Neural progenitor cell (in vitro differentiated cells): ENCODE measurements around the gene EFCAB11. TPM values are rescaled to one million over a fixed set of nuclear protein-coding genes. Genes with fewer than 3 reads are reported as not detected.

Source experiments
- DNase-seq: peaks from one replicate; pipeline ENCODE4 v3.0.0-alpha.2; 2016; ENCODE audit warnings: low spot score
- H2AFZ ChIP-seq: fragments of 200-600 bp; sonication (generic); replicated peaks from 2 replicates; pipeline ENCODE4 v1.6.1; 2016; ENCODE audit warnings: antibody characterized with exemption
- H3F3A ChIP-seq: fragments of 200-600 bp; sonication (generic); 2 replicates; pipeline ENCODE4 v1.6.1; 2016; ENCODE audit warnings: antibody characterized with exemption, low read depth
- H3K27ac ChIP-seq: fragments of 200-600 bp; sonication (generic); 2 replicates; pipeline ENCODE4 v1.5.1; 2016; ENCODE audit warnings: mild to moderate bottlenecking
- H3K27me3 ChIP-seq: fragments of 200-600 bp; sonication (generic); 2 replicates; pipeline ENCODE4 v1.6.1; 2016; ENCODE audit warnings: mild to moderate bottlenecking, moderate library complexity
- H3K36me3 ChIP-seq: fragments of 200-600 bp; sonication (generic); 2 replicates; pipeline ENCODE4 v1.5.1; 2016
- H3K4me1 ChIP-seq: fragments of 200-600 bp; sonication (generic); 2 replicates; pipeline ENCODE4 v1.6.1; 2016; ENCODE audit warnings: mixed run types
- H3K4me2 ChIP-seq: fragments of 200-600 bp; sonication (generic); 2 replicates; pipeline ENCODE4 v1.6.1; 2016
- H3K4me3 ChIP-seq: fragments of 200-600 bp; sonication (generic); 2 replicates; pipeline ENCODE4 v1.5.1; 2016
- H3K79me2 ChIP-seq: fragments of 200-600 bp; sonication (generic); 2 replicates; pipeline ENCODE4 v1.6.1; 2016; ENCODE audit warnings: low read depth
- H3K9ac ChIP-seq: fragments of 200-600 bp; sonication (generic); 2 replicates; pipeline ENCODE4 v1.6.1; 2016
- H3K9me3 ChIP-seq: fragments of 200-600 bp; sonication (generic); 2 replicates; pipeline ENCODE4 v1.5.1; 2016; ENCODE audit warnings: low read depth
- H4K20me1 ChIP-seq: fragments of 200-600 bp; sonication (generic); 2 replicates; pipeline ENCODE4 v1.6.1; 2016; ENCODE audit warnings: low read depth
- H3K27ac Mint-ChIP-seq: 3 replicates; pipeline ENCODE4 v1.8.0; 2021; ENCODE audit warnings: mixed read lengths
- H3K27me3 Mint-ChIP-seq: 2 replicates; pipeline ENCODE4 v1.8.0; 2022; ENCODE audit warnings: low read depth, mild to moderate bottlenecking, inconsistent platforms, moderate library complexity, mixed read lengths; ENCODE audit not compliant: insufficient read depth
- H3K36me3 Mint-ChIP-seq: 3 replicates; pipeline ENCODE4 v1.8.0; 2021; ENCODE audit warnings: mixed read lengths
- H3K4me1 Mint-ChIP-seq: 3 replicates; pipeline ENCODE4 v1.8.0; 2021; ENCODE audit warnings: mixed read lengths
- H3K4me3 Mint-ChIP-seq: 3 replicates; pipeline ENCODE4 v1.8.0; 2021; ENCODE audit warnings: mild to moderate bottlenecking, moderate library complexity, mixed read lengths
- H3K9me3 Mint-ChIP-seq: 3 replicates; pipeline ENCODE4 v1.8.0; 2020; ENCODE audit warnings: mixed read lengths
- CTCF ChIP-seq: fragments of 200-600 bp; sonication (generic); IDR thresholded peaks from 2 replicates; pipeline ENCODE4 v1.5.1; 2017; ENCODE audit warnings: antibody characterized with exemption, mild to moderate bottlenecking
- EZH2 ChIP-seq: fragments of 200-600 bp; sonication (generic); IDR thresholded peaks from 2 replicates; pipeline ENCODE4 v1.6.1; 2017; ENCODE audit warnings: antibody characterized with exemption, mild to moderate bottlenecking, moderate library complexity
- EZH2phosphoT487 ChIP-seq: fragments of 200-600 bp; sonication (generic); IDR thresholded peaks from 2 replicates; pipeline ENCODE4 v1.6.1; 2017; ENCODE audit warnings: antibody characterized with exemption
- total RNA-seq: library from RNA; depleted of rRNA; stranded (reverse); fragments of >200 nt; gene quantifications from 2 replicates; pipeline ENCODE4 v1.2.3, GENCODE V29; 2015; ENCODE audit warnings: low replicate concordance

Gene EFCAB11
- total RNA-seq, 1 donor from 2014 or later = 27.6 TPM

DNA sequence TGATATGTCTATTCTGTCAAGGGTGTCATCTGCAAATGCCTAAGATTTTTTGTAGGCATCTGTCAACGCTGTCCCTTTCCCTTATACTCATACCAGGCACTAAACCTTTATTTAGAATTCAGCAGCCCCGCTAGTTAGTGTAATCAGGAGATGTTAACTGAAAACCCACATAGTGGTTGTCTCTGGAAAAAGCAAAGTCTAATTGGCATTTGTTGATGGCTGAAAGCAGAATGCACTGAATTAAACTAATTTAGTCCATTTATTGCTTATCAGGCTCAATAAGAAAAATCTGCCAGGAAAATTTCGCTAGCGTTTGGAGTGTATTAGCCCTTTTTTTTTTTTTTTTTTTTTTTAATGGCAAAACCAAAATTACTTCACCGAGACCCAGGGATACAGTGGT is 35.7 kb upstream of the EFCAB11 start:
- no peaks in the 10 kb centered on the region for H3K27me3 Mint-ChIP-seq
- no peak for DNase-seq
- no peaks in the 10 kb centered on the region for H3K9me3 Mint-ChIP-seq
- Histone ChIP-seq H3K9ac (no peak overlapping the region), H3K4me3 (no peak overlapping the region), H3K4me1 (no peaks in the 10 kb centered on the region), H3K27me3 (no peaks in the 10 kb centered on the region), H3K27ac (no peak overlapping the region), H3K4me2 (no peak overlapping the region), H4K20me1 (no peaks in the 10 kb centered on the region), H3F3A (no peaks in the 10 kb centered on the region), H3K79me2 (no peaks in the 10 kb centered on the region), H3K9me3 (no peaks in the 10 kb centered on the region), H2AFZ (no peak overlapping the region), H3K36me3 (peaks cover 29% of the 10 kb centered on the region)
- H3K27ac Mint-ChIP-seq = no peak overlapping the region
- peaks cover 31% of the 10 kb centered on the region for H3K36me3 Mint-ChIP-seq
- H3K4me3 Mint-ChIP-seq = no peak overlapping the region
- no peak for TF ChIP-seq EZH2phosphoT487
- no peak for TF ChIP-seq EZH2
- TF ChIP-seq CTCF = no peak
- H3K4me1 Mint-ChIP-seq = no peaks in the 10 kb centered on the region

DNA sequence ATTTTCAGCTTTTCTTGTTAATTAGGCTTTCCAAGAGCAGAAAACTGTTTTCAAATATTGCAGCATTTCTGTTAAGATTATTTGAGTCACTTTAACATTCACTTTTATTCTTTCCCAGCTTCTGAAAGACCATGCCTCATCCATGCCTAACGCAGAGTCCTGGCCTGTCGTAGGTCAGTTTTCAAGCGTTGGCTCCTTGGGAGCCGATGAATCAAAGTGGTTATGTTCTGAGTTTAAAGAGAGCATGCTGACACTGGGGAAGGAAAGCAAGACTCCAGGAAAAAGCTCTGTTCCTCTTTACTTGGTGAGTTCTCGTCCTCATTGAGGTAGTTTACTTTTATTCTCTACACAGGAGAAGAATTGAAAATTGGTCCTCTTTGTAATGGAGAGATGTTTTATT is 34.3 kb upstream of the EFCAB11 start:
- Histone ChIP-seq H2AFZ (no peak overlapping the region), H3K9me3 (no peaks in the 10 kb centered on the region), H3K9ac (no peak overlapping the region), H4K20me1 (no peaks in the 10 kb centered on the region), H3F3A (no peaks in the 10 kb centered on the region), H3K79me2 (no peaks in the 10 kb centered on the region), H3K4me3 (no peak overlapping the region), H3K36me3 (peaks cover 28% of the 10 kb centered on the region), H3K4me2 (no peak overlapping the region), H3K27ac (no peak overlapping the region), H3K27me3 (no peaks in the 10 kb centered on the region), H3K4me1 (no peaks in the 10 kb centered on the region)
- no peaks in the 10 kb centered on the region for H3K4me1 Mint-ChIP-seq
- no peak overlapping the region for H3K4me3 Mint-ChIP-seq
- TF ChIP-seq CTCF (no peak), EZH2 (no peak), EZH2phosphoT487 (no peak)
- H3K9me3 Mint-ChIP-seq = no peaks in the 10 kb centered on the region
- no peak for DNase-seq
- H3K36me3 Mint-ChIP-seq = peaks cover 28% of the 10 kb centered on the region
- H3K27me3 Mint-ChIP-seq = no peaks in the 10 kb centered on the region
- no peak overlapping the region for H3K27ac Mint-ChIP-seq

DNA sequence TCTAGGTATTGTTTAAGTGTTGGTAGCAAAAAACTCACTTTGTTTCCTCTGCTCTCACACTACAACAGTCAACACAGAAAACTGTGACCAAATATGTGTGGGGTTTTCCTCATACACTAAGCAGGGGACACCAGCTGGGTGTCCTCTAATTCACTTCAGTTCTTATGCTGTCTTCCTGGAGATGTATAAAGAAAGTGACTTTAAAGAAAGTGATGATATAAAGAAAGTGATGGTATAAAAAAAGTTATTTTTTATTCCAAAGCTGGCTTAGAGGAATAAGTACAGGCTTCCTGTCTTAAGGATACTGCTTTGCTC is 32.6 kb upstream of the EFCAB11 start:
- no peak overlapping the region for H2AFZ ChIP-seq
- Mint-ChIP-seq H3K36me3 (peaks cover 22% of the 10 kb centered on the region), H3K4me3 (no peak overlapping the region), H3K9me3 (no peaks in the 10 kb centered on the region), H3K27ac (no peak overlapping the region), H3K27me3 (no peaks in the 10 kb centered on the region), H3K4me1 (no peaks in the 10 kb centered on the region)
- H3K27ac ChIP-seq = no peak overlapping the region
- no peak for DNase-seq
- no peak overlapping the region for H3K4me2 ChIP-seq
- no peaks in the 10 kb centered on the region for H3K27me3 ChIP-seq
- no peaks in the 10 kb centered on the region for H4K20me1 ChIP-seq
- H3K36me3 ChIP-seq = peaks cover 17% of the 10 kb centered on the region
- no peaks in the 10 kb centered on the region for H3K9me3 ChIP-seq
- H3K79me2 ChIP-seq = no peaks in the 10 kb centered on the region
- no peak overlapping the region for H3K4me3 ChIP-seq
- no peak for TF ChIP-seq CTCF
- no peak for TF ChIP-seq EZH2
- TF ChIP-seq EZH2phosphoT487 = no peak
- H3K4me1 ChIP-seq = no peaks in the 10 kb centered on the region
- no peaks in the 10 kb centered on the region for H3F3A ChIP-seq
- H3K9ac ChIP-seq = no peak overlapping the region
